HepG2 (cell line): ENCODE results near the gene PIN4. TPM values are rescaled to one million over a fixed set of nuclear protein-coding genes. Genes with fewer than 3 reads are reported as not detected.

Experiments
- ATAC-seq: fragments of 200-7000 bp; cut with Tn5 transposase; 3 replicates; pipeline ENCODE4 v1.9.1; 2020; ENCODE audit warnings: mild to moderate bottlenecking, moderate library complexity
- BruUV-seq: library from RNA; stranded (reverse); fragments of 400-500 nt; replicated peaks from 2 replicates; lab custom pipeline; 2021; lab: Mats Ljungman, UMichigan
- CTCF ChIA-PET: fragments of 300-600 bp; formaldehyde crosslinking; extraction: SDS; loops from one replicate; lab custom pipeline; 2021; ENCODE audit warnings: low total read pairs, inconsistent platforms, low intra/inter-chr PET ratio; lab: Yijun Ruan, JAX
- POLR2A ChIA-PET: fragments of 350-600 bp; sonication (Branson Sonifier 250); formaldehyde crosslinking; loops from one replicate; lab custom pipeline; 2020; ENCODE audit warnings: antibody characterized with exemption, inconsistent platforms; lab: Yijun Ruan, JAX
- DNase-seq: peaks from one replicate; pipeline ENCODE4 v3.0.0-alpha.2; 2015; ENCODE audit warnings: low spot score
- FAIRE-seq: peaks from 3 replicates; lab custom pipeline; 2011; peaks lifted over from hg19 to GRCh38; lab: Jason Lieb, UNC
- H2AFZ ChIP-seq: one replicate; pipeline ENCODE4 v1.6.1; 2011; ENCODE audit warnings: low read length, inconsistent platforms
- H3K27ac ChIP-seq: fragments of 300-600 bp; 3 replicates; pipeline ENCODE4 v1.8.0; 2011; ENCODE audit warnings: mixed run types, mild to moderate bottlenecking, mixed read lengths, low read length, inconsistent platforms; ENCODE audit not compliant: insufficient read depth; ENCODE audit errors: extremely low read length
- H3K27me3 ChIP-seq, 2 experiments: fragments of 200-600 bp in 1 of 2; 2 replicates in 1 of 2; 3 replicates in 1 of 2; pipeline versions ENCODE4 v1.6.0 to v1.8.0; 2011; ENCODE audit warnings: low read length in 2 of 2, mild to moderate bottlenecking in 2 of 2, moderate library complexity in 2 of 2, inconsistent platforms in 1 of 2; ENCODE audit not compliant: insufficient read depth in 2 of 2, control insufficient read depth in 1 of 2
- H3K36me3 ChIP-seq, 2 experiments: fragments of 200-600 bp in 1 of 2; replicated peaks in 1 of 2; 2 replicates in 1 of 2; 3 replicates in 1 of 2; pipeline versions ENCODE4 v1.5.1 to v1.8.0; 2011; ENCODE audit warnings: low read length in 2 of 2, inconsistent platforms in 1 of 2; ENCODE audit not compliant: insufficient read depth in 2 of 2, control insufficient read depth in 1 of 2
- H3K4me1 ChIP-seq: 2 replicates; pipeline ENCODE4 v1.5.1; 2012; ENCODE audit warnings: low read length, inconsistent platforms; ENCODE audit not compliant: insufficient read depth
- H3K4me2 ChIP-seq: 2 replicates; pipeline ENCODE4 v1.6.0; 2011; ENCODE audit warnings: low read depth, low read length, inconsistent platforms
- H3K4me3 ChIP-seq, 3 experiments: fragments of 200-600 bp in 1 of 3; sonication (generic), shearing (Covaris generic) in 1 of 3; replicated peaks in 1 of 3; 2 replicates each; pipeline ENCODE4 v1.5.1; 2011 to 2016; ENCODE audit warnings: low read length in 3 of 3, inconsistent platforms in 2 of 3, low read depth in 2 of 3, mild to moderate bottlenecking in 2 of 3, control low read depth in 1 of 3, mixed read lengths in 1 of 3; ENCODE audit not compliant: insufficient read depth in 1 of 3
- H3K79me2 ChIP-seq: one replicate; pipeline ENCODE4 v1.6.1; 2011; ENCODE audit warnings: low read length, inconsistent platforms; ENCODE audit not compliant: insufficient read depth
- H3K9ac ChIP-seq: 2 replicates; pipeline ENCODE4 v1.6.0; 2011; ENCODE audit warnings: mild to moderate bottlenecking, low read depth, low read length, inconsistent platforms; ENCODE audit not compliant: insufficient read depth
- H3K9me3 ChIP-seq: 2 replicates; pipeline ENCODE4 v1.5.1; 2012; ENCODE audit warnings: mild to moderate bottlenecking, low read length
- H4K20me1 ChIP-seq: 2 replicates; pipeline ENCODE4 v1.6.0; 2011; ENCODE audit warnings: inconsistent platforms, mild to moderate bottlenecking, low read length, moderate library complexity; ENCODE audit not compliant: insufficient read depth
- GLI4 ChIP-seq: sonication (generic); formaldehyde crosslinking; IDR thresholded peaks from 2 replicates; pipeline ENCODE4 v1.5.1; 2020; ENCODE audit warnings: missing genetic modification reagents, mild to moderate bottlenecking, moderate library complexity, borderline replicate concordance
- REL ChIP-seq: sonication (generic); formaldehyde crosslinking; conservative IDR thresholded peaks from 2 replicates; pipeline ENCODE4 v1.8.0; 2022; ENCODE audit warnings: mild to moderate bottlenecking, missing genetic modification reagents, moderate library complexity
- SMYD3 ChIP-seq: sonication (generic); formaldehyde crosslinking; IDR thresholded peaks from 2 replicates; pipeline ENCODE4 v1.8.1; 2023; ENCODE audit warnings: mild to moderate bottlenecking, missing genetic modification reagents
- ZBTB40 ChIP-seq, 2 experiments: fragments of 450-650 bp in 1 of 2; sonication (generic) in 1 of 2; formaldehyde crosslinking in 1 of 2; IDR thresholded peaks; 2 replicates each; pipeline versions ENCODE4 v1.6.1 to v1.8.0; 2016 to 2022; ENCODE audit warnings: antibody characterized with exemption in 1 of 2, mild to moderate bottlenecking in 1 of 2, missing genetic modification reagents in 1 of 2
- ZFP36L1 ChIP-seq: sonication (generic); formaldehyde crosslinking; IDR thresholded peaks from 2 replicates; pipeline ENCODE4 v1.8.0; 2022; ENCODE audit warnings: mild to moderate bottlenecking, missing genetic modification reagents, moderate library complexity
- ZNF256 ChIP-seq: sonication (generic); formaldehyde crosslinking; conservative IDR thresholded peaks from 2 replicates; pipeline ENCODE4 v1.4.0; 2020; ENCODE audit warnings: missing genetic modification reagents
- ZNF574 ChIP-seq: sonication (generic); formaldehyde crosslinking; IDR thresholded peaks from 2 replicates; pipeline ENCODE4 v1.4.0; 2020; ENCODE audit warnings: missing genetic modification reagents
- ZNF709 ChIP-seq: sonication (generic); formaldehyde crosslinking; IDR thresholded peaks from 2 replicates; pipeline ENCODE4 v1.5.0; 2020; ENCODE audit warnings: mild to moderate bottlenecking, missing genetic modification reagents
- WGBS: methylation state at CpG from one replicate; pipeline ENCODE4 v1.1.6; 2017; ENCODE audit warnings: low lambda C conversion rate; 5-methylcytosine and 5-hydroxymethylcytosine counted together
- in situ Hi-C: cut with HindIII; loops from 2 replicates; pipeline ENCODE4 v1.10.0; 2017; ENCODE audit warnings: low pct_unique_long_range_greater_than_20kb; ENCODE audit not compliant: extremely low pct_ligation_motif_present
- intact Hi-C: fragments of 100-400 bp; cut with micrococcal nuclease; formaldehyde crosslinking; loops from one replicate; pipeline ENCODE4 v1.10.0; 2022; ENCODE audit not compliant: unreplicated experiment
- polyA plus RNA-seq, 8 experiments: library from polyadenylated mRNA; depleted of rRNA in 3 of 8; stranded (reverse) in 7 of 8; unstranded in 1 of 8; fragments of >200 nt; fragmentation: Illumina TruSeq in 4 of 8; extraction: Trizol in 4 of 8; gene quantifications; 2 replicates each; pipeline versions ENCODE4 v1.2.1 to v1.2.3, GENCODE V29; 2011 to 2016; ENCODE audit warnings: low read depth in 4 of 8, missing spikeins in 1 of 8, mixed read lengths in 1 of 8; ENCODE audit not compliant: insufficient read depth in 1 of 8
- total RNA-seq, 5 experiments: library from RNA; depleted of rRNA; stranded (reverse); fragments of >200 nt; fragmentation: Illumina TruSeq; extraction: Trizol; gene quantifications; 2 replicates each; pipeline ENCODE4 v1.2.3, GENCODE V29; 2016; ENCODE audit warnings: low read depth in 1 of 5

PIN4 gene
- total and polyA plus RNA-seq, 2 of the 13 experiments (the other 11 are each of a cell fraction or from before 2014, with no cell fraction given) = 12.6 to 29.5 TPM

GRCh38 chrX:72146527-72146926 lies 35.0 kb upstream of the PIN4 start:
- WGBS = 0% methylated on average over 2 of the region's 2 CpGs
- no peak overlapping the region for H2AFZ ChIP-seq
- no peaks in the 10 kb centered on the region for H3K27me3 ChIP-seq
- no peaks in the 10 kb centered on the region for H3K36me3 ChIP-seq
- H3K9me3 ChIP-seq = no peaks in the 10 kb centered on the region
- DNase-seq (no peak), ATAC-seq (no peak), FAIRE-seq (no peak)
- intact Hi-C loops (no loop called here), in situ Hi-C loops (no loop called here)
- no peak overlapping the region for H3K9ac ChIP-seq
- H3K79me2 ChIP-seq = no peaks in the 10 kb centered on the region
- ChIA-PET CTCF (no interaction called here), POLR2A (no interaction called here)
- H3K4me3 ChIP-seq = no peak overlapping the region
- TF ChIP-seq ZNF574 (no peak), SMYD3 (CRISPR knock-in tag) (no peak), ZNF709 (CRISPR knock-in tag) (no peak), ZBTB40 (IDR thresholded peaks at IDR 0.05) (no peak), ZBTB40 (CRISPR knock-in tag; IDR thresholded peaks at IDR 0.05) (no peak), REL (no peak), GLI4 (CRISPR knock-in tag) (no peak), ZNF256 (CRISPR knock-in tag) (no peak), ZFP36L1 (no peak)
- no peaks in the 10 kb centered on the region for H4K20me1 ChIP-seq
- no peak overlapping the region for H3K4me2 ChIP-seq
- no TSS peak for BruUV-seq
- no peak overlapping the region for H3K27ac ChIP-seq
- H3K4me1 ChIP-seq = no peaks in the 10 kb centered on the region
